ENCODE results near the gene FOXA2.

GRCh38 chr20:22579711-22580697 lies 4.4 kb downstream of the FOXA2 start:
- TF ChIP-seq POLR2AphosphoS5 (IDR thresholded peaks at IDR 0.05) (peak; percentile 17), CTCF (IDR thresholded peaks at IDR 0.05; ENCODE audit: poor library complexity, severe bottlenecking) (no peak), REST (IDR thresholded peaks at IDR 0.05; ENCODE audit: borderline replicate concordance) (no peak), RAD21 (conservative IDR thresholded peaks at IDR 0.05) (no peak)
